ENCODE data around the gene VWA8.

GRCh38 chr13:41641429-41641828 is 319.5 kb downstream of the VWA8 start:
- TF ChIP-seq CEBPB (IDR thresholded peaks at IDR 0.05; ENCODE audit: low read depth, low read length) = no peak
- no peak for TF ChIP-seq EZH2 (IDR thresholded peaks at IDR 0.05; ENCODE audit: low read depth, low read length, severe bottlenecking)
- no peak for TF ChIP-seq CTCF (IDR thresholded peaks at IDR 0.05; ENCODE audit: control extremely low read depth in 1 of 3, insufficient read depth in 1 of 3, low read depth in 1 of 3, low read length in 3 of 3)
- no peak for TF ChIP-seq RFX5 (IDR thresholded peaks at IDR 0.05; ENCODE audit: borderline replicate concordance, low read depth, low read length)
- TF ChIP-seq BCL11A (IDR thresholded peaks at IDR 0.05; ENCODE audit: low read depth in 2 of 2, low read length in 2 of 2) = no peak
- TF ChIP-seq POLR2AphosphoS5 (IDR thresholded peaks at IDR 0.05; ENCODE audit: low read depth, low read length) = no peak
- TF ChIP-seq POLR2A (IDR thresholded peaks at IDR 0.05; ENCODE audit: control extremely low read depth in 1 of 2, low read depth in 2 of 2, low read length in 2 of 2) = no peak
- TF ChIP-seq TAF1 (IDR thresholded peaks at IDR 0.05; ENCODE audit: low read depth, low read length) = no peak
- no peak for TF ChIP-seq RAD21 (IDR thresholded peaks at IDR 0.05 in 1 of 2, conservative IDR thresholded peaks at IDR 0.05 in 1 of 2; ENCODE audit: low read depth in 2 of 2, low read length in 2 of 2)
- no peak for TF ChIP-seq YY1 (IDR thresholded peaks at IDR 0.05; ENCODE audit: low read depth, low read length)
